HG02884 (cell line): ENCODE data around the gene GHRL.

Experiments
- ATAC-seq: cut with Tn5 transposase; IDR thresholded peaks from one replicate; pipeline ENCODE4 v1.9.1; 2021; ENCODE audit warnings: mild to moderate bottlenecking, moderate library complexity; ENCODE audit not compliant: unreplicated experiment

GHRL gene

GRCh38 chr3:10328460-10329071 lies 35.8 kb upstream of the GHRL start:
- no peak for ATAC-seq

GRCh38 chr3:10327592-10327991 lies 34.8 kb upstream of the GHRL start:
- ATAC-seq, result no peak

GRCh38 chr3:10322352-10322710 lies 29.6 kb upstream of the GHRL start:
- no peak for ATAC-seq

- ATAC-seq, result no peak
Observed at GRCh38 chr3:10321630-10322351, 29.0 kb upstream of the GHRL start.

GRCh38 chr3:10320320-10320677 lies 27.6 kb upstream of the GHRL start:
- no peak for ATAC-seq

GRCh38 chr3:10319804-10320203 lies 27.1 kb upstream of the GHRL start:
- ATAC-seq, result no peak

- no peak for ATAC-seq
Observed at GRCh38 chr3:10319251-10319650, 26.5 kb upstream of the GHRL start.

- ATAC-seq, result no peak
Observed at GRCh38 chr3:10317961-10318350, 25.2 kb upstream of the GHRL start.

- ATAC-seq, result no peak
Observed at GRCh38 chr3:10317311-10317960, 24.7 kb upstream of the GHRL start.

GRCh38 chr3:10315771-10316344 lies 23.1 kb upstream of the GHRL start:
- no peak for ATAC-seq

- ATAC-seq, result no peak
Observed at GRCh38 chr3:10315101-10315500, 22.4 kb upstream of the GHRL start.

- no peak for ATAC-seq
Observed at GRCh38 chr3:10312861-10313260, 20.1 kb upstream of the GHRL start.

GRCh38 chr3:10312391-10312790 lies 19.6 kb upstream of the GHRL start:
- ATAC-seq, result no peak

- no peak for ATAC-seq
Observed at GRCh38 chr3:10311710-10312109, 19.0 kb upstream of the GHRL start.

GRCh38 chr3:10310578-10310977 lies 17.8 kb upstream of the GHRL start:
- no peak for ATAC-seq

- ATAC-seq, result no peak
Observed at GRCh38 chr3:10309736-10310135, 17.0 kb upstream of the GHRL start.

- no peak for ATAC-seq
Observed at GRCh38 chr3:10308678-10309077, 15.9 kb upstream of the GHRL start.

- ATAC-seq, result no peak
Observed at GRCh38 chr3:10306156-10306555, 13.4 kb upstream of the GHRL start.

- ATAC-seq, result no peak
Observed at GRCh38 chr3:10305331-10305902, 12.7 kb upstream of the GHRL start.

GRCh38 chr3:10304905-10305304 lies 12.2 kb upstream of the GHRL start:
- no peak for ATAC-seq

GRCh38 chr3:10303785-10304184 lies 11.0 kb upstream of the GHRL start:
- no peak for ATAC-seq

- ATAC-seq, result no peak
Observed at GRCh38 chr3:10303105-10303504, 10.4 kb upstream of the GHRL start.
